Hematopoietic multipotent progenitor cell (in vitro differentiated cells): Measurements from ENCODE around the gene MST1. TPM values are rescaled to one million over a fixed set of nuclear protein-coding genes. Genes with fewer than 3 reads are reported as not detected.

Source experiments
- DNase-seq, 3 donors: peaks; one replicate each; pipeline ENCODE4 v3.0.0-alpha.2; 2011 to 2015; ENCODE audit warnings: low read depth in 2 of 3, low spot score in 2 of 3
- total RNA-seq: library from RNA; depleted of rRNA; stranded (reverse); fragments of >200 nt; gene quantifications from one replicate; pipeline ENCODE4 v1.2.3, GENCODE V29; 2012

Gene MST1
- total RNA-seq = 6.7 TPM

- DNase-seq = peak; percentile 92 to 95 (median 93)
These were observed at the start of gene MST1, which contains the start of gene RNF123 for GRCh38 chr3:49689046-49689907. Gene MST1 (minus strand): TSS chr3:49689474. CDS start chr3:49688691, 783 bp downstream. Gene RNF123 (plus strand): TSS chr3:49689557. CDS start chr3:49691166, 1,609 bp downstream.

GRCh38 chr3:49738067-49738713 lies 48.9 kb upstream of the MST1 start:
- DNase-seq = no peak

- DNase-seq = no peak
These were observed 45.5 kb upstream of the MST1 start for GRCh38 chr3:49734752-49735151.

DNA sequence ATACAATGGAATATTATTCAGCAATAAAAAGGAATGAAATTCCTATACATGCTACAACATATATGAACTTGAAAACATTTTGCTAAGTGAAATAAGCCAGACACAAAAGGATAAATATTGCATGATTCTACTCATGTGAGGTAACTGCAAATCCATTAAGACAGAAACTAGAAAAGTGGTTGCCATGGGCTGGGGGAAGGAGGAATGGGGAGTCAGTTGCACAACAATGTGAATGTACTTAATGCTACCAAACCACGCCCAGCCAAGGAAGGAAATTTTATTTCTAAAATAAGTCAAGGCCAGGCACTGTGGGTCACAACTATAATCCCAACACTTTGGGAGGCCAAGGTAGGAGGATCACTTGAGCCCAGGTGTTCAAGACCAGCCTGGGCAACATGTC lies 44.3 kb upstream of the MST1 start:
- no peak for DNase-seq

DNA sequence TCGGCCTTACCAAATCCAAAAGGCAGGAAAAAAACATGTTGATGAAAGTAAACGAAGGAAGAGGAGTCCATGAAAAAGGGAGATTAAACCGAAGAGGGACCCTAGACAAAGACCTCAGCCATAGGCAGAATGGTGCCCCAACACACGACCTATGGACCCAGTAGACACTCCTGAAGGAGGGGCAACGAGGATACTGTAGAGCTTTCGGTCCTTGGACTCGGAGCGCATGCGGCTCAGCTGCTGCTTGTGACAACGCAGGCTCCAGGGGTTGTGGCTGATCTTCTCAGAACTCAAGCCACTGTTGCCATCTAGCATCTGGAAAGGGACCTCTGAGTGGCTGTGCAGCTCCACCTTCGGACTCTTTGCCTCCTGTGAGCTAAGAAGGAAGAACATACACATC lies 43.3 kb upstream of the MST1 start:
- no peak for DNase-seq

DNA sequence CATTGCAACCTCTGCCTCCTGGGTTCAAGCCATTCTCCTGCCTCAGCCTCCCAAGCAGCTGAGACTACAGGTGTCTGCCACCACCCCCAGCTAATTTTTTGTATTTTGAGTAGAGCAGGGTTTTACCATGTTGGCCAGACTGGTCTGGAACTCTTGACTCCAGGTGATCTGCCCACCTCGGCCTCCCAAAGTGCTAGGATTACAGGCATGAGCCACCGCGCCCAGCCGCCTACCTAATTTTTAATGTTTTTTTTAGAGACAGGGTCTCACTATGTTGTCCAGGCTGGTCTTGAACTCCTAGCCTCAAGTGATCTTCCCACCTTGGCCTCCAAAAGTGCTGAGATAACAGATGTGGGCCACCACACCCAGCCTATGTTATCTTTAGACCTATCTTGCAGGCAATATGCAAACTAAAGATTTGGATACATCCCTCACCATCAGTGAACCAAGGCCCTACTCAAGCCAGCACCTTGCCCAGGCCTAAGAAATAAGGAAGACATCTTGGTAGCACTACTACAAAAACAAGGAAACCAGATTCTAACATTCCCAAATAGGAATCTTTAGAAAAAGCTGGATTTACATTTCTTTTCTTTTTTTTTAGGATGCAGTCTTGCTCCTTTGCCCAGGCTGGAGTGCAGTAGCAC lies 40.8 kb upstream of the MST1 start:
- DNase-seq = no peak

GRCh38 chr3:49727924-49728361 lies 38.7 kb upstream of the MST1 start:
- DNase-seq = no peak

DNA sequence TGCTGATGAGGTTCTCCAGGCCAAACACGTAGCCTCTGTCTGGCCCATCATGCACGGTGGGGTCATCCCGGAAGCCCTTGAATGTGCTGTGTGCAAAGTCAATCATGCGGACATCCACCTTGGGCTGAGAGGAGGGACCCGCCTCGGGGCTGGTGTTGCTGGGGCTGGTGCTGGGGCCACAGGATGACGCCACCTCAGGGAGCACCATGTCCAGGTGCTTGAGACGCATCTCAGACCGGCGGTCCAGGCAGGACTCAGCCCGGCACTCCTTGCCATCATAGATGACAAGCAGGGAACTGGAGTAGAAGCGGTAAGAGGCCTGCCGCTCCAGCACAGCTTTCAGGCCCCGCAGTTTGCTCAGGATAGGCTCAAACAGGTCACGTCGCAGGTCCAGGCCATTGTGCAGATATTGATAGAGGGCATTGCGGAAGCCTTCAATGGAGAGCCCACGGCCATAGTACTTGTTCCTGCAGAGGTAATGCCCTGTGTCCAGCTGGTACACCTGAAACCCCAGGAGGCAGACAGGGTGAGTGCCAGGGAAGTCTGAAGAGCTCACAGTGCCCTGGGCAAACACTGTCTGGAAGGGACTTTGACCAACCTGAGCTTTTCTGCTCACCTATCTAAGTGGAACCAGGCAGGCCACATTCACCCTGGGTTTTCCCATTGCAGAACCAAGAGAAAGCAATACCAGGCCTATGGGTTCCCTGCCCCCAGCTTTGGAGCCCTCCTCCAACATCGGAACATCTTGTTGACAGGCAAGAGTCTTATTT lies 38.1 kb upstream of the MST1 start:
- DNase-seq = no peak

DNA sequence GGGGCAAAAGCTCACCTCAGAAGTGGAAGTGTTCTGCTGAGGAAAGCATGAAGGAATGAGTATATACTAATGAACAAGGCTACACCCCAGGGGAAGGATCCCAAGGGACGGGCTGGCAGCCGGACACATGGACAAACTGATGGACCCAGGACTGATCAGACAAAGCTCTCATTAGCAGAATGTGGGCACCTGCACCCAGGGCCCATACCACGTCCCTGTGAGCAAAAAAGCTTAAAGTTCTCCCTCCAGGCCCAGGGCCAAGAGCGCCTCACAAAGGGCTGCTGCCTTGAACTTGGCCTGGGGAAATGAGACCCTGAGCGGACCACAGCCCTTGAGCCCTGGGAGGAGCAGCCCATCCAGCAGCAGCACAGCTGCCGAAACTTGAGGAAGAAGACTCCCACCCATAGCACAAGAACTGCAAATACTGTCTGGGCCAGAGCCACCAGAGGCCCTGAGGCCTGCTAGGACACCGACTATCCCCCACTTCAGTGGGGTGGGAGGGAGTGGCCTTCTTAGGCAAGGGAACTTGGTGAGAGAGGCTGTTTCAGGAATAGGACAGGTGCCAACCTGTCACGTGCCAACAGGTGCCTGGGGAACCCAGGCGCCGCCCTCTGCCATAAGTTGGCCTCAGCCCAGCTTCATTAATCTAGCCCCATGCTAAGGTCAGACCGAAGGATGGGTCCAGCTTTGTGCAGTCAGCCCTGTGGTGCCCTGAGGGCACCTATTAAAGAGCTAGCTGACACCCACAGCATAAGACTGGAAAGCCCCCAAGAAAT lies 36.8 kb upstream of the MST1 start:
- DNase-seq = no peak

GRCh38 chr3:49724586-49724985 lies 35.3 kb upstream of the MST1 start:
- peak in 2 of 3 donors; percentile 30 to 36 for DNase-seq

DNA sequence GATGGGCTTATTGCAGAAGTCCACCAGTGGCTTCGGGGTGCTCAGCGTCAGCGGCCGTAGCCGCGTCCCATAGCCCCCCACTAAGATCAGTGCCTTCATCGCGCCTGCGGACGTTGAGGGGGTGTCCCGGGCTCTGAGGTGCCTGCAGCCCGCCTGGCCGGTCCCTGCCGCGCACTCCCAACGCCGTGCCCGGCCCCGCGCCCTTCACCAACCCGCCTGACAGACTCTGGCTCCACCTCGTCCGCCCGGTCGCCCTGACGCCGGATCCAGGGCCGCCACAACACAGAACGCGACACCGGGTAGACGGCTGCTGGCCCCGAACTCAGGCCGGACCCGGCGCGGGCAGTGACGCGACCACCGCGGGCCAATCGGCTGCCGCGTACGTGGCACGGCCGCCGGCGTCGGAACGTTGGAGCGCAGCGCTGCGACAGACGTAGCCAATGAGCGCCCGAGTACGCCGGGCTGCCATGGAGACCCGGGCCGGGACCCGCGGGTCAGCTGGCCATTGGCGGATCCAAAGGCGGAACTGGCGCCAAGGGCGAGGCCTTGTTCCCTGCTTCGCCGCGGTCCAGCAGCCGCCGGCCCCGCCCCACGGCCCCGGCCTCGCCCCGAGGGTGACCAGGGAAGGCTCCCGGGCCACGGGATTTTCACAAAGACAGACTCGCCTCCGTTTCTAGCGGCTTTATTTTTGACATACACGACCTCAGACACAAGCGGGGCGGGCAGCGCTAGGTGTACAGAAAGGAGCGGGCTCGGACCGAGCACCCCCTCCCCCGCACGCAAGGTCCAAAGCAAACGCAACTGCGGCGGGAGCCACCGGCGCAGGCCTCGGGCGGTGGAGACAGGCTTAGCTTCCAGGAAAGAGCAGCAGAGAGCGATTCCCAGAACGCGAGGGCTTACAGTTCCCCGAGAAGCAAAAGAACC lies 34.6 kb upstream of the MST1 start, which contains the start of gene GMPPB:
TSS of gene GMPPB (minus strand) at position 324 of the 924 bp plus-strand sequence. CDS start at position 99, 225 bp downstream.
- DNase-seq = peak; percentile 79 to 94 (median 93)

DNA sequence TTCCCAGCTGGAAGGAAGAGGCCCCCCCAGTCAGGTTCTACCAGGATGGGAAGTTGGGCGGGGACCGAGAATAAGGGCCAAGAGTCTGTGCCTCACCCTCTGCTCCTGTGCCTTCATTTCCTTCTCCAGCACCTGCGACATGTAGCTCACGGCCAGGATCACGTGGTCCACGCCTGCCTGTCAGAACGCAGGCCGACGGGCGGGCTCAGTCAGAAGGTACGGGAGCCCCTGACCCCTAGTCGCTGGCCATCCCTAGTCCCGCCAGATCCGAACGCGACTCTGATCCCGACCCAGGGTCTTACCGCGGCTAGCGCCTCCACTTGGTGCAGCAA lies 34.0 kb upstream of the MST1 start:
- peak in 2 of 3 donors; percentile 30 to 37 for DNase-seq

GRCh38 chr3:49722896-49723295 lies 33.6 kb upstream of the MST1 start:
- no peak for DNase-seq

GRCh38 chr3:49721896-49722781 lies 32.9 kb upstream of the MST1 start:
- DNase-seq = no peak

DNA sequence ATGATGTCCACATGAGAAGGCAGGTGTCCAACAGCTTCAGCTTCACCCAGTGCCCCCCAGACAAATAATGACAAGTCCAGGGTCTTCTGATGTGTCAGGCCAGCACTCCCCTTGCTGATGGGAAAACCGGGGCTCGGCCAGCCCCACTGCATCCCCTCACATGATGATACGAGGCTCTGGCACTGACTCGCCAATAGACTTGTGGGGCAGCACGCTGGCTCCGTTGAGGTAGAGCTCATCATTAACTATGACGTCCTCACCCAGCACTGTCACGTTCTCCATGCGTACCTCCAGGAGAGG lies 32.3 kb upstream of the MST1 start:
- no peak for DNase-seq

- no peak for DNase-seq
These were observed 31.8 kb upstream of the MST1 start for GRCh38 chr3:49720855-49721595.

GRCh38 chr3:49719214-49719884 lies 30.1 kb upstream of the MST1 start, which contains the start of gene AMIGO3:
Gene AMIGO3 (minus strand): TSS chr3:49719684. CDS start chr3:49719465, 219 bp downstream.
- DNase-seq = peak; percentile 78 to 94 (median 91)
